Measurements from ENCODE around the gene LCLAT1. TPM values are rescaled to one million over a fixed set of nuclear protein-coding genes. Genes with fewer than 3 reads are reported as not detected.

Gene LCLAT1
- total RNA-seq, 4 donors from 2014 or later = 24.9 to 62.9 (median 36.3) TPM

- 18% methylated on average over 11 of the region's 11 CpGs for WGBS
- H3K27ac ChIP-seq (replicated peaks in 1 of 4) = peak overlapping the region; percentile 57 to 76 (median 65)
- H3K36me3 ChIP-seq = no peaks in the 10 kb centered on the region
- H3K4me1 ChIP-seq = peaks cover 24 to 49% (median 40%) of the 10 kb centered on the region in 4 donors
- H3K27me3 ChIP-seq = no peaks in the 10 kb centered on the region
- DNase-seq (ENCODE audit: extremely low spot score) = no peak
- H3K9me3 ChIP-seq = no peaks in the 10 kb centered on the region
- TF ChIP-seq POLR2AphosphoS5 (IDR thresholded peaks at IDR 0.05) (peak in 1 of 2 donors; percentile 21), POLR2A (IDR thresholded peaks at IDR 0.05; ENCODE audit: low read depth) (no peak)
- peak overlapping the region in 2 of 4 donors; percentile 10 to 24 for H3K4me3 ChIP-seq
- intact Hi-C loops (cut with DNase I) = no loop called here
These were observed 25.2 kb upstream of the LCLAT1 start for GRCh38 chr2:30421604-30422443.

- Histone ChIP-seq H3K27ac (replicated peaks in 1 of 4) (peak overlapping the region; percentile 57 to 76 (median 65)), H3K4me1 (peaks cover 20 to 42% (median 33%) of the 10 kb centered on the region in 4 donors), H3K4me3 (no peak overlapping the region), H3K27me3 (no peaks in the 10 kb centered on the region), H3K36me3 (no peaks in the 10 kb centered on the region), H3K9me3 (no peaks in the 10 kb centered on the region)
- TF ChIP-seq POLR2A (IDR thresholded peaks at IDR 0.05; ENCODE audit: low read depth) = no peak
- 68% methylated on average over 8 of the region's 8 CpGs for WGBS
- no peak for DNase-seq (ENCODE audit: extremely low spot score)
- intact Hi-C loops (cut with DNase I) = no loop called here
These were observed 24.5 kb upstream of the LCLAT1 start for GRCh38 chr2:30422444-30423040.

- Histone ChIP-seq H3K9me3 (no peaks in the 10 kb centered on the region), H3K4me3 (no peak overlapping the region), H3K4me1 (peaks cover 20 to 39% (median 33%) of the 10 kb centered on the region in 4 donors), H3K27me3 (no peaks in the 10 kb centered on the region), H3K27ac (replicated peaks in 1 of 4) (no peak overlapping the region), H3K36me3 (no peaks in the 10 kb centered on the region)
- 87% methylated on average over 1 of the region's 1 CpG for WGBS
- no peak for TF ChIP-seq POLR2AphosphoS5 (IDR thresholded peaks at IDR 0.05)
- TF ChIP-seq POLR2A (IDR thresholded peaks at IDR 0.05; ENCODE audit: low read depth) = no peak
- TF ChIP-seq EP300 (IDR thresholded peaks at IDR 0.05) = no peak
- no peak for TF ChIP-seq CTCF (IDR thresholded peaks at IDR 0.05)
- DNase-seq (ENCODE audit: extremely low spot score) = no peak
- intact Hi-C loops (cut with DNase I) = no loop called here
These were observed 22.8 kb upstream of the LCLAT1 start for GRCh38 chr2:30424231-30424630.

- no peaks in the 10 kb centered on the region for H3K27me3 ChIP-seq
- peak overlapping the region in 3 of 4 donors; percentile 39 to 61 (median 52) for H3K27ac ChIP-seq (replicated peaks in 1 of 4)
- intact Hi-C loops (cut with DNase I) = no loop called here
- TF ChIP-seq EP300 (IDR thresholded peaks at IDR 0.05) (no peak), POLR2AphosphoS5 (IDR thresholded peaks at IDR 0.05) (peak in 1 of 2 donors; percentile 82)
- WGBS = 42% methylated on average over 4 of the region's 4 CpGs
- H3K9me3 ChIP-seq = no peaks in the 10 kb centered on the region
- DNase-seq (ENCODE audit: extremely low spot score) = no peak
- peaks cover 20 to 39% (median 33%) of the 10 kb centered on the region in 4 donors for H3K4me1 ChIP-seq
- no peak overlapping the region for H3K4me3 ChIP-seq
- no peaks in the 10 kb centered on the region for H3K36me3 ChIP-seq
These were observed 21.7 kb upstream of the LCLAT1 start for GRCh38 chr2:30425326-30425725.

- 79% methylated on average over 8 of the region's 8 CpGs for WGBS
- H3K27ac ChIP-seq (replicated peaks in 1 of 4) = no peak overlapping the region
- no peaks in the 10 kb centered on the region for H3K27me3 ChIP-seq
- no peaks in the 10 kb centered on the region for H3K9me3 ChIP-seq
- H3K4me1 ChIP-seq = peaks cover 2 to 20% (median 16%) of the 10 kb centered on the region in 4 donors
- intact Hi-C loops (cut with DNase I) = no loop called here
- DNase-seq (ENCODE audit: extremely low spot score) = no peak
- TF ChIP-seq POLR2AphosphoS5 (IDR thresholded peaks at IDR 0.05) (no peak), EP300 (IDR thresholded peaks at IDR 0.05) (no peak), POLR2A (IDR thresholded peaks at IDR 0.05; ENCODE audit: low read depth) (no peak), CTCF (IDR thresholded peaks at IDR 0.05) (no peak)
- no peaks in the 10 kb centered on the region for H3K36me3 ChIP-seq
- no peak overlapping the region for H3K4me3 ChIP-seq
These were observed 19.3 kb upstream of the LCLAT1 start for GRCh38 chr2:30427606-30428347.

- no peaks in the 10 kb centered on the region for H3K27me3 ChIP-seq
- H3K4me1 ChIP-seq = peaks cover 0 to 20% (median 13%) of the 10 kb centered on the region in 4 donors
- H3K4me3 ChIP-seq = no peak overlapping the region
- H3K36me3 ChIP-seq = no peaks in the 10 kb centered on the region
- no peak overlapping the region for H3K27ac ChIP-seq (replicated peaks in 1 of 4)
- intact Hi-C loops (cut with DNase I) = no loop called here
- TF ChIP-seq EP300 (IDR thresholded peaks at IDR 0.05) (no peak), CTCF (IDR thresholded peaks at IDR 0.05) (no peak), POLR2AphosphoS5 (IDR thresholded peaks at IDR 0.05) (no peak), POLR2A (IDR thresholded peaks at IDR 0.05; ENCODE audit: low read depth) (no peak)
- WGBS = 98% methylated on average over 2 of the region's 2 CpGs
- H3K9me3 ChIP-seq = no peaks in the 10 kb centered on the region
- no peak for DNase-seq (ENCODE audit: extremely low spot score)
These were observed 18.7 kb upstream of the LCLAT1 start for GRCh38 chr2:30428348-30428662.
